OCI-LY3 (cell line): ENCODE measurements around the gene TMEM135.

Source experiments
- CTCF ChIP-seq: fragments of 200-600, 300-600 bp; sonication (generic); IDR thresholded peaks from 2 replicates; pipeline ENCODE4 v1.5.1; 2014; ENCODE audit warnings: antibody characterized with exemption, low read length, low read depth
- EZH2phosphoT487 ChIP-seq: fragments of 200-600 bp; shearing (Covaris generic); IDR thresholded peaks from 2 replicates; pipeline ENCODE4 v1.6.1; 2018; ENCODE audit warnings: antibody characterized with exemption, mixed run types, low read depth

- TF ChIP-seq EZH2phosphoT487 (no peak), CTCF (no peak)
Measured at GRCh38 chr11:87187930-87188329, 150.2 kb downstream of the TMEM135 start.
